Mesenchymal stem cell (in vitro differentiated cells and primary cell): ENCODE measurements around the gene HSH2D.

Experiments used
- DNase-seq: peaks from one replicate; pipeline ENCODE4 v3.0.0-alpha.2; 2013
- H2AFZ ChIP-seq: one replicate; pipeline ENCODE4 v1.6.1; 2013; ENCODE audit warnings: low read depth, mild to moderate bottlenecking, control low read depth, inconsistent platforms, low read length, moderate library complexity
- H2AK5ac ChIP-seq: 2 replicates; pipeline ENCODE4 v1.6.1; 2013; ENCODE audit warnings: low read length, moderate library complexity, mild to moderate bottlenecking, inconsistent platforms; ENCODE audit not compliant: severe bottlenecking
- H2BK120ac ChIP-seq: one replicate; pipeline ENCODE4 v1.6.1; 2013; ENCODE audit warnings: low read depth, mild to moderate bottlenecking, inconsistent platforms, low read length, moderate library complexity
- H2BK12ac ChIP-seq, 2 experiments: one replicate each; pipeline ENCODE4 v1.6.1; 2013; ENCODE audit warnings: inconsistent platforms in 2 of 2, low read length in 2 of 2, mild to moderate bottlenecking in 2 of 2, moderate library complexity in 2 of 2, control low read depth in 1 of 2
- H2BK15ac ChIP-seq: one replicate; pipeline ENCODE4 v1.6.1; 2013; ENCODE audit warnings: mild to moderate bottlenecking, low read depth, inconsistent platforms; ENCODE audit not compliant: poor library complexity, severe bottlenecking
- H2BK5ac ChIP-seq: 2 replicates; pipeline ENCODE4 v1.6.1; 2013; ENCODE audit warnings: low read depth, mild to moderate bottlenecking, low read length, control low read depth, inconsistent platforms; ENCODE audit not compliant: poor library complexity, severe bottlenecking
- H3K14ac ChIP-seq, 2 experiments: one replicate each; pipeline ENCODE4 v1.6.1; 2013; ENCODE audit warnings: inconsistent platforms in 2 of 2, low read length in 2 of 2, control low read depth in 1 of 2, mild to moderate bottlenecking in 1 of 2, moderate library complexity in 1 of 2
- H3K18ac ChIP-seq, 2 experiments: one replicate each; pipeline ENCODE4 v1.6.1; 2013; ENCODE audit warnings: inconsistent platforms in 2 of 2, low read length in 2 of 2, control low read depth in 1 of 2, low read depth in 1 of 2, mild to moderate bottlenecking in 1 of 2
- H3K23ac ChIP-seq, 2 experiments: one replicate each; pipeline ENCODE4 v1.6.1; 2013; ENCODE audit warnings: inconsistent platforms in 2 of 2, low read length in 2 of 2, mild to moderate bottlenecking in 2 of 2, moderate library complexity in 2 of 2, control low read depth in 1 of 2
- H3K27ac ChIP-seq: 2 replicates; pipeline ENCODE4 v1.5.1; 2013; ENCODE audit warnings: mild to moderate bottlenecking, moderate library complexity, low read length, control low read depth, inconsistent platforms; ENCODE audit not compliant: poor library complexity, severe bottlenecking
- H3K27me3 ChIP-seq, 2 experiments: 2 replicates each; pipeline versions ENCODE4 v1.6.1 to v1.7.0; 2013; ENCODE audit warnings: low read length in 2 of 2, mild to moderate bottlenecking in 2 of 2, moderate library complexity in 2 of 2, control low read depth in 1 of 2, inconsistent platforms in 1 of 2; ENCODE audit not compliant: control insufficient read depth in 1 of 2, insufficient read depth in 1 of 2
- H3K36me3 ChIP-seq, 2 experiments: 2 replicates each; pipeline versions ENCODE4 v1.6.1 to v1.7.0; 2013; ENCODE audit warnings: low read length in 2 of 2, control low read depth in 1 of 2, inconsistent platforms in 1 of 2, low read depth in 1 of 2, mild to moderate bottlenecking in 1 of 2; ENCODE audit not compliant: insufficient read depth in 2 of 2, control insufficient read depth in 1 of 2
- H3K4ac ChIP-seq, 2 experiments: one replicate each; pipeline ENCODE4 v1.6.1; 2013; ENCODE audit warnings: inconsistent platforms in 2 of 2, low read length in 2 of 2, mild to moderate bottlenecking in 2 of 2, moderate library complexity in 2 of 2, control low read depth in 1 of 2, low read depth in 1 of 2
- H3K4me1 ChIP-seq: 2 replicates; pipeline ENCODE4 v1.6.1; 2013; ENCODE audit warnings: low read depth, low read length, control low read depth; ENCODE audit not compliant: control insufficient read depth, insufficient read depth
- H3K4me2 ChIP-seq: 2 replicates; pipeline ENCODE4 v1.6.1; 2013; ENCODE audit warnings: low read length, mild to moderate bottlenecking, inconsistent platforms; ENCODE audit not compliant: poor library complexity, severe bottlenecking
- H3K4me3 ChIP-seq, 2 experiments: 2 replicates each; pipeline versions ENCODE4 v1.5.1 to v1.7.0; 2013; ENCODE audit warnings: low read length in 2 of 2, mild to moderate bottlenecking in 2 of 2, control low read depth in 1 of 2, low read depth in 1 of 2; ENCODE audit not compliant: insufficient read depth in 1 of 2
- H3K79me1 ChIP-seq: replicated peaks from 2 replicates; pipeline ENCODE4 v1.6.1; 2013; ENCODE audit warnings: mild to moderate bottlenecking, control low read depth, low read length, inconsistent platforms; ENCODE audit not compliant: poor library complexity, severe bottlenecking
- H3K9ac ChIP-seq: 2 replicates; pipeline ENCODE4 v1.7.0; 2013; ENCODE audit warnings: mild to moderate bottlenecking, low read length, moderate library complexity
- H3K9me3 ChIP-seq: 2 replicates; pipeline ENCODE4 v1.7.0; 2013; ENCODE audit warnings: mild to moderate bottlenecking, low read length; ENCODE audit not compliant: control insufficient read depth
- H4K8ac ChIP-seq: one replicate; pipeline ENCODE4 v1.6.1; 2013; ENCODE audit warnings: inconsistent platforms, mild to moderate bottlenecking, low read length, moderate library complexity
- H4K91ac ChIP-seq: one replicate; pipeline ENCODE4 v1.6.1; 2013; ENCODE audit warnings: mild to moderate bottlenecking, low read length, inconsistent platforms
- WGBS: methylation state at CpG from one replicate; pipeline ENCODE4 v1.1.7; 2013; ENCODE audit warnings: mixed read lengths; 5-methylcytosine and 5-hydroxymethylcytosine counted together

The HSH2D gene

GRCh38 chr19:16202320-16203255, 59.1 kb downstream of the HSH2D start:
- whole genome bisulfite sequencing = 91% methylated on average over 20 of the region's 22 CpGs
- H3K18ac ChIP-seq = no peak overlapping the region
- H2BK15ac ChIP-seq = no peak overlapping the region
- no peak overlapping the region for H2AK5ac ChIP-seq
- no peak overlapping the region for H4K8ac ChIP-seq
- H3K36me3 ChIP-seq = peaks cover 65 to 72% of the 10 kb centered on the region in 2 experiments
- H3K27ac ChIP-seq = no peak overlapping the region
- H3K4me3 ChIP-seq = no peak overlapping the region
- H3K23ac ChIP-seq = no peak overlapping the region
- no peaks in the 10 kb centered on the region for H3K27me3 ChIP-seq
- no peak overlapping the region for H3K4ac ChIP-seq
- no peak overlapping the region for H2AFZ ChIP-seq
- no peak overlapping the region for H2BK5ac ChIP-seq
- H3K14ac ChIP-seq = no peak overlapping the region
- peaks cover 38% of the 10 kb centered on the region for H3K79me1 ChIP-seq
- no peak overlapping the region for H3K9ac ChIP-seq
- DNase-seq = no peak
- H2BK12ac ChIP-seq = no peak overlapping the region
- H3K4me2 ChIP-seq = no peak overlapping the region
- H4K91ac ChIP-seq = no peak overlapping the region
- H3K9me3 ChIP-seq = no peaks in the 10 kb centered on the region
- no peak overlapping the region for H2BK120ac ChIP-seq
- H3K4me1 ChIP-seq = peaks cover 27% of the 10 kb centered on the region

- Histone ChIP-seq H3K79me1 (peaks cover 47% of the 10 kb centered on the region), H3K36me3 (peaks cover 74 to 80% of the 10 kb centered on the region in 2 experiments), H3K14ac (no peak overlapping the region), H3K23ac (no peak overlapping the region), H2AK5ac (no peak overlapping the region), H2AFZ (no peak overlapping the region), H3K4me3 (no peak overlapping the region), H3K27me3 (no peaks in the 10 kb centered on the region), H3K4me1 (peaks cover 25% of the 10 kb centered on the region), H3K9ac (no peak overlapping the region), H2BK15ac (no peak overlapping the region), H2BK120ac (no peak overlapping the region), H2BK12ac (no peak overlapping the region), H3K18ac (no peak overlapping the region), H4K8ac (no peak overlapping the region), H3K9me3 (no peaks in the 10 kb centered on the region), H4K91ac (no peak overlapping the region), H3K27ac (no peak overlapping the region), H3K4ac (no peak overlapping the region), H3K4me2 (no peak overlapping the region), H2BK5ac (no peak overlapping the region)
- WGBS = 96% methylated on average over 18 of the region's 19 CpGs
- no peak for DNase-seq
These were observed 59.9 kb downstream of the HSH2D start for GRCh38 chr19:16203256-16204004.

DNA sequence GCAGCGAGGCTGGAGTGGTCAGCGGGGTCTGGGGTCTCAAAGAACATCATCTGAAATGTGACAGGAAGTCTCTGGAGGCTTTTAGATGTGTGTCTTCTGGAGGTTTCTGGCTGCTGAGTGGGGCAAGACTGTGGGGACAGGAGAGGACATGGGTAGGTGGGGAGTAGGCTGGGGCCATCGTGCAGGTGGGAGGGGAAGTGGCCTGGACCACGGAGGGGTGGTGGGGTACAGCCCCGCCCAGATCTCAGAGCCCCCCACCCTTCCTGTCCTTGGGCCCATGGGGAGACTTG, 60.5 kb downstream of the HSH2D start:
- Histone ChIP-seq H3K4me1 (peaks cover 22% of the 10 kb centered on the region), H3K18ac (no peak overlapping the region), H2BK120ac (no peak overlapping the region), H3K4me3 (no peak overlapping the region), H3K4ac (no peak overlapping the region), H3K9me3 (no peaks in the 10 kb centered on the region), H2AK5ac (no peak overlapping the region), H4K8ac (no peak overlapping the region), H3K23ac (no peak overlapping the region), H2BK5ac (no peak overlapping the region), H3K27me3 (no peaks in the 10 kb centered on the region), H3K14ac (no peak overlapping the region), H4K91ac (no peak overlapping the region), H3K36me3 (peaks cover 79 to 85% of the 10 kb centered on the region in 2 experiments), H3K9ac (no peak overlapping the region), H3K27ac (no peak overlapping the region), H2BK12ac (no peak overlapping the region), H3K4me2 (no peak overlapping the region), H2BK15ac (no peak overlapping the region), H2AFZ (no peak overlapping the region), H3K79me1 (peaks cover 52% of the 10 kb centered on the region)
- no peak for DNase-seq
- WGBS = 97% methylated on average over 4 of the region's 5 CpGs
